ENCODE results near the gene PPP3CA.
"Not testable (repeated sequence)": the region's sequence is repeated elsewhere in the genome, so short reads cannot be mapped to it uniquely, and the experiment has no call there.

The PPP3CA gene

GRCh38 chr4:100995671-100996070 is 351.7 kb downstream of the PPP3CA start:
- H3K27me3 ChIP-seq (replicated peaks in 2 of 5; ENCODE audit: control insufficient read depth in 4 of 5, insufficient read depth in 5 of 5, low read length in 4 of 5): no peaks in the 10 kb centered on the region
- ChIA-PET CTCF (no interaction called here), POLR2A (interaction anchor here (0.6 kb wide), 1 partner anchor 33 kb away, joined by 3 read pairs; no protein-coding TSS in a partner anchor)
- H3K9me3 ChIP-seq (ENCODE audit: control extremely low read depth in 1 of 5, control insufficient read depth in 4 of 5, insufficient read depth in 2 of 5, low read depth in 1 of 5, low read length in 4 of 5): peaks cover 0 to 1% (median 0%) of the 10 kb centered on the region in 5 experiments
- 92% methylated on average over 2 of the region's 5 CpGs for WGBS (ENCODE audit: insufficient coverage)
- no peak overlapping the region for H3K4me3 ChIP-seq (ENCODE audit: control insufficient read depth in 1 of 7, extremely low read depth in 1 of 7, insufficient read depth in 4 of 7, low read depth in 2 of 7, low read length in 6 of 7)
- DNase-seq: no peak
- no peaks in the 10 kb centered on the region for H3K4me1 ChIP-seq (ENCODE audit: control extremely low read depth in 1 of 4, control insufficient read depth in 4 of 4, insufficient read depth in 4 of 4, low read length in 3 of 4)
- H3K27ac ChIP-seq (ENCODE audit: insufficient read depth in 1 of 2, low read depth in 1 of 2, low read length in 2 of 2, poor library complexity in 1 of 2, severe bottlenecking in 2 of 2): no peak overlapping the region
- no peaks in the 10 kb centered on the region for H3K36me3 ChIP-seq (ENCODE audit: control insufficient read depth in 4 of 4, insufficient read depth in 4 of 4, low read length in 3 of 4)

- H3K4me3 ChIP-seq (ENCODE audit: control insufficient read depth in 1 of 7, extremely low read depth in 1 of 7, insufficient read depth in 4 of 7, low read depth in 2 of 7, low read length in 6 of 7); CTCF ChIA-PET; H3K36me3 ChIP-seq (ENCODE audit: control insufficient read depth in 4 of 4, insufficient read depth in 4 of 4, low read length in 3 of 4); H3K9me3 ChIP-seq (ENCODE audit: control extremely low read depth in 1 of 5, control insufficient read depth in 4 of 5, insufficient read depth in 2 of 5, low read depth in 1 of 5, low read length in 4 of 5); H3K27ac ChIP-seq (ENCODE audit: insufficient read depth in 1 of 2, low read depth in 1 of 2, low read length in 2 of 2, poor library complexity in 1 of 2, severe bottlenecking in 2 of 2); DNase-seq; H3K4me1 ChIP-seq (ENCODE audit: control extremely low read depth in 1 of 4, control insufficient read depth in 4 of 4, insufficient read depth in 4 of 4, low read length in 3 of 4); POLR2A ChIA-PET; H3K27me3 ChIP-seq (replicated peaks in 2 of 5; ENCODE audit: control insufficient read depth in 4 of 5, insufficient read depth in 5 of 5, low read length in 4 of 5): not testable (repeated sequence)
- 98% methylated on average over 9 of the region's 10 CpGs for WGBS (ENCODE audit: insufficient coverage)
Observed at GRCh38 chr4:100995002-100995401, 352.3 kb downstream of the PPP3CA start.

- POLR2A ChIA-PET, CTCF ChIA-PET: not testable (repeated sequence)
Observed at GRCh38 chr4:100991332-100992069, 355.8 kb downstream of the PPP3CA start.

GRCh38 chr4:100989401-100989800 is 357.9 kb downstream of the PPP3CA start:
- no peak for DNase-seq
- ChIA-PET CTCF (no interaction called here), POLR2A (no interaction called here)
- no peaks in the 10 kb centered on the region for H3K4me1 ChIP-seq (ENCODE audit: control extremely low read depth in 1 of 4, control insufficient read depth in 4 of 4, insufficient read depth in 4 of 4, low read length in 3 of 4)
- H3K27ac ChIP-seq (ENCODE audit: insufficient read depth in 1 of 2, low read depth in 1 of 2, low read length in 2 of 2, poor library complexity in 1 of 2, severe bottlenecking in 2 of 2): no peak overlapping the region
- H3K27me3 ChIP-seq (replicated peaks in 2 of 5; ENCODE audit: control insufficient read depth in 4 of 5, insufficient read depth in 5 of 5, low read length in 4 of 5): no peaks in the 10 kb centered on the region
- H3K36me3 ChIP-seq (ENCODE audit: control insufficient read depth in 4 of 4, insufficient read depth in 4 of 4, low read length in 3 of 4): no peaks in the 10 kb centered on the region
- H3K9me3 ChIP-seq (ENCODE audit: control extremely low read depth in 1 of 5, control insufficient read depth in 4 of 5, insufficient read depth in 2 of 5, low read depth in 1 of 5, low read length in 4 of 5): no peaks in the 10 kb centered on the region
- no peak overlapping the region for H3K4me3 ChIP-seq (ENCODE audit: control insufficient read depth in 1 of 7, extremely low read depth in 1 of 7, insufficient read depth in 4 of 7, low read depth in 2 of 7, low read length in 6 of 7)

More at GRCh38 chr4:100991332-100992069, 355.8 kb downstream of the PPP3CA start:
- not testable (repeated sequence) for H3K27me3 ChIP-seq (replicated peaks in 2 of 5; ENCODE audit: control insufficient read depth in 4 of 5, insufficient read depth in 5 of 5, low read length in 4 of 5); H3K4me3 ChIP-seq (ENCODE audit: control insufficient read depth in 1 of 7, extremely low read depth in 1 of 7, insufficient read depth in 4 of 7, low read depth in 2 of 7, low read length in 6 of 7); DNase-seq; H3K4me1 ChIP-seq (ENCODE audit: control extremely low read depth in 1 of 4, control insufficient read depth in 4 of 4, insufficient read depth in 4 of 4, low read length in 3 of 4); H3K9me3 ChIP-seq (ENCODE audit: control extremely low read depth in 1 of 5, control insufficient read depth in 4 of 5, insufficient read depth in 2 of 5, low read depth in 1 of 5, low read length in 4 of 5); H3K27ac ChIP-seq (ENCODE audit: insufficient read depth in 1 of 2, low read depth in 1 of 2, low read length in 2 of 2, poor library complexity in 1 of 2, severe bottlenecking in 2 of 2); H3K36me3 ChIP-seq (ENCODE audit: control insufficient read depth in 4 of 4, insufficient read depth in 4 of 4, low read length in 3 of 4)
- 100% methylated on average over 2 of the region's 6 CpGs for WGBS (ENCODE audit: insufficient coverage)

GRCh38 chr4:100988876-100989275 is 358.4 kb downstream of the PPP3CA start:
- Histone ChIP-seq H3K4me3 (ENCODE audit: control insufficient read depth in 1 of 7, extremely low read depth in 1 of 7, insufficient read depth in 4 of 7, low read depth in 2 of 7, low read length in 6 of 7) (no peak overlapping the region), H3K36me3 (ENCODE audit: control insufficient read depth in 4 of 4, insufficient read depth in 4 of 4, low read length in 3 of 4) (no peaks in the 10 kb centered on the region), H3K27me3 (replicated peaks in 2 of 5; ENCODE audit: control insufficient read depth in 4 of 5, insufficient read depth in 5 of 5, low read length in 4 of 5) (no peaks in the 10 kb centered on the region), H3K9me3 (ENCODE audit: control extremely low read depth in 1 of 5, control insufficient read depth in 4 of 5, insufficient read depth in 2 of 5, low read depth in 1 of 5, low read length in 4 of 5) (no peaks in the 10 kb centered on the region), H3K4me1 (ENCODE audit: control extremely low read depth in 1 of 4, control insufficient read depth in 4 of 4, insufficient read depth in 4 of 4, low read length in 3 of 4) (no peaks in the 10 kb centered on the region), H3K27ac (ENCODE audit: insufficient read depth in 1 of 2, low read depth in 1 of 2, low read length in 2 of 2, poor library complexity in 1 of 2, severe bottlenecking in 2 of 2) (no peak overlapping the region)
- ChIA-PET POLR2A (no interaction called here), CTCF (no interaction called here)
- DNase-seq: no peak
- WGBS (ENCODE audit: insufficient coverage): 67% methylated on average over 1 of the region's 4 CpGs

- Histone ChIP-seq H3K36me3 (ENCODE audit: control insufficient read depth in 4 of 4, insufficient read depth in 4 of 4, low read length in 3 of 4) (no peaks in the 10 kb centered on the region), H3K4me1 (ENCODE audit: control extremely low read depth in 1 of 4, control insufficient read depth in 4 of 4, insufficient read depth in 4 of 4, low read length in 3 of 4) (peaks cover 0 to 5% (median 2%) of the 10 kb centered on the region in 4 experiments), H3K27ac (ENCODE audit: insufficient read depth in 1 of 2, low read depth in 1 of 2, low read length in 2 of 2, poor library complexity in 1 of 2, severe bottlenecking in 2 of 2) (no peak overlapping the region), H3K4me3 (ENCODE audit: control insufficient read depth in 1 of 7, extremely low read depth in 1 of 7, insufficient read depth in 4 of 7, low read depth in 2 of 7, low read length in 6 of 7) (no peak overlapping the region), H3K9me3 (ENCODE audit: control extremely low read depth in 1 of 5, control insufficient read depth in 4 of 5, insufficient read depth in 2 of 5, low read depth in 1 of 5, low read length in 4 of 5) (no peaks in the 10 kb centered on the region), H3K27me3 (replicated peaks in 2 of 5; ENCODE audit: control insufficient read depth in 4 of 5, insufficient read depth in 5 of 5, low read length in 4 of 5) (no peaks in the 10 kb centered on the region)
- CTCF ChIA-PET: interaction anchor here (1.1 kb wide), 1 partner anchor 9 kb away, joined by 3 read pairs; no protein-coding TSS in a partner anchor
- 97% methylated on average over 8 of the region's 8 CpGs for WGBS (ENCODE audit: insufficient coverage)
- POLR2A ChIA-PET: no interaction called here
- DNase-seq: no peak
Observed at GRCh38 chr4:100986360-100986868, 360.9 kb downstream of the PPP3CA start.

- WGBS (ENCODE audit: insufficient coverage): 100% methylated on average over 3 of the region's 3 CpGs
- no peak for DNase-seq
- ChIA-PET CTCF (interaction anchor here (1.1 kb wide), 1 partner anchor 8 kb away, joined by 3 read pairs; no protein-coding TSS in a partner anchor), POLR2A (no interaction called here)
- H3K27ac ChIP-seq (ENCODE audit: insufficient read depth in 1 of 2, low read depth in 1 of 2, low read length in 2 of 2, poor library complexity in 1 of 2, severe bottlenecking in 2 of 2): no peak overlapping the region
- no peak overlapping the region for H3K4me3 ChIP-seq (ENCODE audit: control insufficient read depth in 1 of 7, extremely low read depth in 1 of 7, insufficient read depth in 4 of 7, low read depth in 2 of 7, low read length in 6 of 7)
- H3K4me1 ChIP-seq (ENCODE audit: control extremely low read depth in 1 of 4, control insufficient read depth in 4 of 4, insufficient read depth in 4 of 4, low read length in 3 of 4): peaks cover 0 to 5% (median 5%) of the 10 kb centered on the region in 4 experiments
- H3K27me3 ChIP-seq (replicated peaks in 2 of 5; ENCODE audit: control insufficient read depth in 4 of 5, insufficient read depth in 5 of 5, low read length in 4 of 5): no peaks in the 10 kb centered on the region
- H3K36me3 ChIP-seq (ENCODE audit: control insufficient read depth in 4 of 4, insufficient read depth in 4 of 4, low read length in 3 of 4): no peaks in the 10 kb centered on the region
- H3K9me3 ChIP-seq (ENCODE audit: control extremely low read depth in 1 of 5, control insufficient read depth in 4 of 5, insufficient read depth in 2 of 5, low read depth in 1 of 5, low read length in 4 of 5): no peaks in the 10 kb centered on the region
Observed at GRCh38 chr4:100985576-100985975, 361.8 kb downstream of the PPP3CA start.

Data from common myeloid progenitor, CD34-positive (primary cell).